GM19035 (cell line): Measurements from ENCODE around the gene STAP2.
"Not testable (repeated sequence)": the region's sequence is repeated elsewhere in the genome, so short reads cannot be mapped to it uniquely, and the experiment has no call there.

Source experiments
- ATAC-seq: cut with Tn5 transposase; IDR thresholded peaks from one replicate; pipeline ENCODE4 v1.9.1; 2021; ENCODE audit not compliant: unreplicated experiment

The STAP2 gene

GRCh38 chr19:4328991-4329681, 9.5 kb downstream of the STAP2 start:
- ATAC-seq: not testable (repeated sequence)

DNA sequence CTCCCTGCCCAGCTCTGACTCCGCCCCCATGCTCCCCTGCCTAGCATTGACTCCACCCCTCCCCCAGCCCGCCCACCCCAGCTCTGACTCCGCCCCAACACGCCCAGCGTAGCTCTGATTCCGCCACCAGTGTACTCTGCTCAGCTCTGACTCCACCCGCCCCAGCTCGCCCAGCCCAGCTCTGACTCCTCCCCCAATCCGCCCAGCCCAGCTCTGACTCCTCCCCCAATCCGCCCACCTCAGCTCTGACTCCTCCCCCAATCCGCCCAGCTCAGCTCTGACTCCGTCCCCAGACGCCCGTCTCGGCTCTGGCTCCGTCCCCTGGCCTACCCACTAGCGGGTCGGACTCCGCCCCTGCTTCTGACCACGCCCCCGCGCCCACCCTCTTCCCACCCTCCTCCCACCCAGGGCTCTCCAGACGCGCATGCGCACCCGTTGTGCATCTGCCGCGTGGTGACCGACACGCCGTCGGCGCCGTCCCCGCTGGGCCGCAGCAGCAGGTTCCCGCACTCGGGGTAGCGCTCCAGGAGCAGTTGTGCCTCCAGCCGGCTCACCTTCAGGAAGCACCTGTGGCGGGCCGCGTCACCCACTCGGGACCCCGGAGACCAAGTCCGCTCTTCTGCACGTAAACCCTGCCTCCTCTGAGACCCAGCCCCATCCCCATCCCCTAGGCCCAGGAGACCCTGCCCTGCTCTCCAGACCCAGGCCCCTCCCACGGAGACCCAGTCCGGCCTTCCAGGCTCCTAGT, 10.2 kb downstream of the STAP2 start:
- peak; percentile 65 for ATAC-seq

DNA sequence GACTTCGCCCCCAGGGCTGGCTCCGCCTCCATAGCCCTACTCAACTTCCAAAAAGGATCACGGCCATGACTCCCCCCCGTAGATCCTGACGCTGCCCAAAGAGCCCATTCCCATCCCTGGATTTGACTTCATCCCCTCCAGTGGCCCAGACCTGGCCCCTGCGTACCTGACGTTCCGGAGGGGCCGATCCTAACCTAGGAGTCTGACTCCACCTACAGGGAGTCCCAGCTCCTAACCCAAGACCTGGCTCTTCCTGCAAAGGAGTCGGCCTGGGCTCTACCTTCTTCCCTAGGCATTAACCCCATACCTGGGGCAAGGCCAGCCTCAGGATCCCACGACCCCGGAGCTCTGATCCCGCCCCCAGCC, 10.8 kb downstream of the STAP2 start:
- no peak for ATAC-seq

DNA sequence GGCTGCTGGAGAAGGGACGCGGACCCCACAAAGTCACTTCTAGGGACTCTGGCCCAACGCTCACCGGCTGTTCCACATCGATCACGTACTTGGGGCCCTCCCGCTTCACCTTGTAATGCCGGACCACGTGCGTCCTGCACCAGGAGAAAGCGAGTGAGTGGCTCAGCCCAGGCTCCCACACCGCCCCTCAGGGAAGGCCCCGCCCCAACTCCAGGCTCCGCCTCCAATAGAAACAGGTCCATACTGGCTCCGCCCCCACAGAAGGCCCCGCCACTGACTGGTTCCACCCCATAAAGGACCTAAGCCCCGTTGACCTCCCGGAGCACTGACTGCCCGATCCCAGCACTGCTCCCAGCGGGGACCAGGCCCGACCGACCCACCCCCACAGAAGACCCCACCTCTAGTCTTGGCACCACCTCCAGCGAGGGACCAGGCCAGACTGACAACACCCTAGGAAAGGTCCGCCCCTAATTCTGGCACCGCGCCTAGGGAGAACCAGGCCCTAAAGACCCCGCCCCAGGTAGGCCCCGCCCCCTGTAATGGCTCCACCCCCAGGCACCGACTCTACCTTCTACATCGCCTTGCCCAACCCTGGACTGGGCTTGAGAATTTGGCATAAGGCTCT, 11.3 kb downstream of the STAP2 start:
- no peak for ATAC-seq

GRCh38 chr19:4326837-4327251, 11.8 kb downstream of the STAP2 start:
- no peak for ATAC-seq

DNA sequence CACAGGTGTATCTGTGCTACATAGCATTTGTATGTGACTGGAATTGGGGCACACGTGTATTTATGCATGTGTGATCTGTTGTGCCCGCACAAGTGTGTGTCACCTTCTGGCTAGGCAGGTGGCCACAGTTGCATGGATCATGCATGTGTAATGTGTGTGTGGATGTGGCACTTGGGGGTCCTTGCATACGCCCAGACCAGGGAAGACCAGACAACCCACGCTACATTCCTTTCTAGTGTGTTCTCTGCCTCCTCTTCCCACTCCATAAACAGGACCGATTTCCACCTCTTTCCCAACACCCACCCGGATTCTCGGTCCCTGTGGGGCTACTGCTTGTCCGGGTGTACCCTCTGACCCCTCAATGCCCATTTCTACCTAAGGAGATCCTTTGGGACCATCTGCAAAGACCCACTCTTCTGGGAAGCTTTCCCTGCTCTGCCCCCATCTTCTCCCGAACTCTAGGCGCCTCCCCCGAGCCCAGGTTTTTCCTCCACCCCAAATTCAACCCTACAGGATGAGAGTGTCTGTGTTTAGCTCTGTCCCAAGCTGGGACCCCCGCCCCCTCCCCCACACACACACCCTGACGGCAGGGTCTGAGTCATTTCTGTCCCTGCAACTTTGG, 12.3 kb downstream of the STAP2 start:
- ATAC-seq: no peak

DNA sequence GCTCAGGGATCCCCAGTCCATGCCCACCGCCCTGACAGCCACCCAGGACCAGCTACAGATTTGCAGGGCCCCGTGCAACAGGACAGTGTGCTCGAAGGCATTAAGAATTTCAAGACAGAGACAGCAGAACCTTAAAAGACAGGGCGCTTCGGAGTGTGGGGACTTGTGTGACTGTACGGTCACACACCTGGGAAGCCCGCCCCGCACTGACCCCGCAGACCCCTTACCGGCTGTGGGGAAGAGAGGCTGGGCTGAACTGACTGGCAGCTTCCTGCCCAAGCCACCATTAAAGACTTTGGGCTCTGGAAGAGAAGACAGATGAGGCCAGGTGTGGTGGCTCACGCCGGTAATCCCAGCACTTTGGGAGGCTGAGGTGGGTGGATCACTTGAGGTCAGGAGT, 14.4 kb downstream of the STAP2 start:
- no peak for ATAC-seq

- ATAC-seq: no peak
Measured at GRCh38 chr19:4323692-4324091, 14.9 kb downstream of the STAP2 start.

DNA sequence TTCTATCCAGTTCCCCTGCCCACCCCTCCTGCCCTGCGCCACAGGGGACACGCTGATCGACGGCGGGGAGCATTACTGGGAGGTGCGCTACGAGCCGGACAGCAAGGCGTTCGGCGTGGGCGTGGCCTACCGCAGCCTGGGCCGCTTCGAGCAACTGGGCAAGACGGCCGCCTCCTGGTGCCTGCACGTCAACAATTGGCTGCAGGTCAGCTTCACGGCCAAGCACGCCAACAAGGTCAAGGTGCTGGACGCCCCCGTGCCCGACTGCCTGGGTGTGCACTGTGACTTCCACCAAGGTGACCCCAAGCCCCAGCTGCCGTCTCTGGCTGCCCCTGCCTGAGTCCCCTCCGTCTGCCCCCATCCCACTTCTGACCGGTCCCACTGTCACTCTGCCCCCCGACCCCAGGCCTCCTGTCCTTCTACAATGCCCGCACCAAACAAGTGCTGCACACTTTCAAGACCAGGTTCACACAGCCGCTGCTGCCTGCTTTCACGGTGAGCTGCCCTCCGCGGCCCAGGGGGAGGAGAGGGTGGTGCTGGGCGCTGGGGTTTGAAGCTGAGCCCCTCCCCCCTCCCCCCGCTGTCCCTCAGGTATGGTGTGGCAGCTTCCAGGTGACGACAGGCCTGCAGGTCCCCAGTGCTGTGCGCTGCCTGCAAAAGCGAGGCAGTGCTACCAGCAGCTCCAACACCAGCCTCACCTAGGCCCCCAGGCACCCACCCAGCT, 15.5 kb downstream of the STAP2 start:
- ATAC-seq: no peak

- ATAC-seq: no peak
Measured at GRCh38 chr19:4320419-4320818, 18.2 kb downstream of the STAP2 start.

DNA sequence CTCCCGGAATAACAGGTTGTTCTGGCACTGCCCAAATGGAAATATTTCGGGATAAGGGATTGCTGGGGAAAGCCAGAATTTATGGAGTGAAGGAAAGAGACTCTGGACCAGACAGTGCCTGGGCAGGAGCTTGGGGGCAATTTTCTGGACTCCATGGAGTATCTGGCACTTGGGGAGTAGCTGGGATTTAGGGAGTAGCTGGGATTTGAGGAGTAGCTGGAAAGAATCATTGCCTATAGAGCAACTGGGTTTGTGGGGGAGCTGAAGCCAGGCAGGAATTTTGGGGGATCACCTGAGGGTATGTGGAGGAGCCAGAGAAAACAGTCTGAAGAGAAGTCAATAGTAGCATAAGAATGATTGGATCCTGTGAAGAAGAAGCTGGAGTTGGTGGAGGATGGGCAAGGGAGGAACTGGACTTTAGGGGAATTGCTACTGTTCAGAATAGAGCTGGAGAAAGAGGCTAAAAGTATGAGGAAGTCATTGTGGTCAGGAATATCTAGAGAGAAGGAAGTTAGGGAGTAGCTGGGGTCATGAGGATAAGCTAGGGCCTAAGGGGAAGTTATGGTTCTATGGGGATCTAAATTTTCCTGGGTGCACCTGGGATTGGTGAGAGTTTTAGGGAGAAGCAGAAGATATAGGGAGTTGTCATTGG, 19.4 kb downstream of the STAP2 start:
- no peak for ATAC-seq

GRCh38 chr19:4318460-4318859, 20.2 kb downstream of the STAP2 start:
- no peak for ATAC-seq

- ATAC-seq: no peak
Measured at GRCh38 chr19:4316956-4317355, 21.7 kb downstream of the STAP2 start.

DNA sequence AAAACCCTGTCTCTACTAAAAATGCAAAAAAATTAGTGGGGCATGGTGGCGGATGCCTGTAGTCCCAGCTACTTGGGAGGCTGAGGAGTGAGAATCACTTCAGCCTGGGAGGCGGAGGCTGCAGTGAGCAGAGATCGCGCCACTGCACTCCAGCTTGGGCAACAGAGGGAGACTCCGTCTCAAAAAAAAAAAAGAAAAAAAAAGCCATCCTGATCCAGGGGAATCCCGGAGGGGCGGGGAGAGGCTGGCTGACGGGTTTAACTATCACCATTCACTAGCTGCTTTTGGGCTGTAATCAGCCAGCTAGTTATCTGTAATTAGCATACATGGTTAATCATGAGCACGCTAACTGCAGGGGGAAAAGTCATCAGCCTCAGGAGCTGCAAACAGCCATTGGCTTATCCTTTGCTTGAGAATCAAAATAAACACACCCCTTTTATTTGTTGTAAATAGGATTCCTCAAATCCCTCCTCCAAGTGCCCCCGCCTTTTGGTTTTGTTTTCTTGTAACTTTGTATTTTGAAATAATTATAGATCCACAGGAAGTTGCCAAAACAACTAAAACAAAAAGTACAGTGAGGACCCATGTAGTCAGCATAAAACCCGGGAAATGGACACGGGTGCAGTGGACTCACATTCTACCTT, 24.7 kb downstream of the STAP2 start:
- no peak for ATAC-seq

DNA sequence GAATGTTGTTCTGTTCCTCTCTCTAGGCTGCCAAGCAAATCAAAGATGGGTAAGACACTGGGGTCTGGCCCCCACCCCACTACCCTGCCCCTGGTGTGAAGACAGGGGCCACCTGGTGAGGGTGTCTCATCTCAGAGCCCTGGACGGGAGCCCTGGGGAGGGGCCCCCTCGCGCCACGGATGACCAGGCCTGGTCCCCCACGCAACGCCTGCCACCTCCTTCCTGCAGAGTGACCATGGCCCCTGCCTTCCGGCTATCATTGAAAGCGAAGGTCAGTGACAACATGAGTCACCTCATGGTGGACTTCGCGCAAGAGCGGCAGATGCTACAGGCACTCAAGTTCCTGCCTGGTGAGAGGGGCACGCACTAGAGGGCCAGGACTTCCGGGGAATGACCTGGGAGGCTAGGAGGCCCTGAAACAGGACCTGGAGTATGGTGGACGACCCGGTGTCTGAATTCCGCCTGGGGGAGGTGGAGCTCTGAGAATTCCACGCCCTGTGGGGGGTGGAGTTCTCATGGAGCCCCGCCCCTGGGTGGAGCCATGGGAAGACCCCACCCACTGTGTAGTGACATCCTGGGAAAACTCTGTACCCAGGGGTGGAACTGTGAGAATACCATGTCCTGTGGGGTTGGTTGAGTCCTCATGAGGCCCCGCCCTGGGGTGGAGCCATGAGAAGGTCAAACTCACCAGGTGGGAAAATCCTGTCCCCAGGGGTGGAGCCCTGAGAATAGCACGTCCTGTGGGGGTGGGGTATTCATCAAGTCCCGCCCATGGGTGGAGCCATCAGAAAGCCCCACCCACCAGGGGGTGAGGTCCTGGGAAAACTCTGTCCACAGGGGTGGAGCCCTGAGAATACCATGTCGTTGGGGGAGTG, 28.1 kb downstream of the STAP2 start:
- no peak for ATAC-seq

GRCh38 chr19:4305659-4306058, 33.0 kb downstream of the STAP2 start:
- no peak for ATAC-seq

GRCh38 chr19:4305257-4305612, 33.4 kb downstream of the STAP2 start:
- ATAC-seq: no peak

DNA sequence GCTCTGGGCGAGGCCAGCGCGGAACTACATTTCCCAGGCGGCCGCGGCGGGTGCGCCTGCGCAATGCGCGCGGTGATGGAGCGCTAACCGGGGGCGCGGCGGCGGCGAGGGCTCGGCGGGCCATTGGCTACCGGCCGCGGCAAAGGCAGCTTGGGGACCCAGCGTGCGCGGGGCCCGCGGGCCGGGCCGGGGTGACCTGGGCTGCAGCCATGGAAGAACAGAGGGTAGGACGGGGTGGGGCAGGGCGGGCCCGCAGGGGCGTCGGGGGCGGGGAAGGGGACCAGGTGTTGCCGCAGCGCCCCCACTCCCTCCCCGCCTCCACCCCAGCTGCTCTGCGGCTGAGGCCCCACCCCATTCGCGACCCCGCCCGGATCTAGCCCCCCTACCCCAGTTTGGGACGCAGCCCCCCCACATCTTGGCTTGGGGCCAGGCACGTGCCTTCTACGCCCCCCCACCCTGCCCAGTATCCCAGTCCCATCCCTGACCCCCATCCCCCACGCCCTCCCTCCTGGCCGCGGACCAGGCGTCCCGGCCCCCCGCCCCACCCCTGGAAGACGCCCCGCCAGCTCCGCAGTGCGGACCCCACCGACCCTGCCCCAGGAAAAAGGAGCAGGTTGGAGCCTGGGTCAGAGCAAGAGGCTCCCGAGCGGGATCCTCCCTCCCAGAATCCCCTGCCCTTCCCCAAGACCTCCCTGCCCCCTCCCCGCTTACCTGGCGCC, 33.9 kb downstream of the STAP2 start, which contains the start of gene FSD1:
Gene FSD1, plus strand, starts transcription at position 61 of the 719 bp plus-strand sequence. Its CDS starts 149 bp downstream, at position 210.
- no peak for ATAC-seq
